B cell (primary cell): ENCODE data around the gene CPNE4. TPM values are rescaled to one million over a fixed set of nuclear protein-coding genes. Genes with fewer than 3 reads are reported as not detected.

Source experiments
- ATAC-seq: fragments of 200-7000 bp; cut with Tn5 transposase; one replicate; pipeline ENCODE4 v1.10.0; 2021; ENCODE audit warnings: low read depth, mild to moderate bottlenecking, moderate number of reproducible peaks, moderate library complexity
- CTCF ChIA-PET: fragments of 350-600 bp; sonication (Branson Sonifier 250); formaldehyde crosslinking; loops from one replicate; lab custom pipeline; 2021; ENCODE audit warnings: antibody characterized with exemption, inconsistent platforms; lab: Charles Lee
- POLR2A ChIA-PET: fragments of 350-600 bp; sonication (Branson Sonifier 250); formaldehyde crosslinking; loops from one replicate; lab custom pipeline; 2021; ENCODE audit warnings: antibody characterized with exemption; lab: Charles Lee
- DNase-seq: peaks from one replicate; pipeline ENCODE4 v3.0.0; 2013
- H2AFZ ChIP-seq: 2 replicates; pipeline ENCODE4 v1.6.1; 2012; ENCODE audit warnings: mild to moderate bottlenecking, low read depth, low read length; ENCODE audit not compliant: insufficient read depth, poor library complexity, severe bottlenecking
- H3K27ac ChIP-seq, 2 donors: 1 replicate in 1 of 2; 2 replicates in 1 of 2; pipeline ENCODE4 v1.5.1; 2012 to 2013; ENCODE audit warnings: low read length in 2 of 2, mild to moderate bottlenecking in 2 of 2, moderate library complexity in 1 of 2
- H3K27me3 ChIP-seq, 4 experiments: fragments of 200-600 bp in 1 of 4; sonication (generic) in 1 of 4; replicated peaks in 1 of 4; 1 replicate in 2 of 4; 2 replicates in 2 of 4; pipeline versions ENCODE4 v1.6.1 to v1.7.0; 2013 to 2016; ENCODE audit warnings: low read length in 3 of 4, mild to moderate bottlenecking in 2 of 4, mixed read lengths in 1 of 4, moderate library complexity in 1 of 4; ENCODE audit not compliant: insufficient read depth in 4 of 4, control insufficient read depth in 3 of 4; ENCODE audit errors: control extremely low read depth in 1 of 4
- H3K36me3 ChIP-seq, 2 experiments: replicated peaks in 1 of 2; 1 replicate in 1 of 2; 2 replicates in 1 of 2; pipeline versions ENCODE4 v1.6.1 to v1.7.1; 2013; ENCODE audit warnings: low read length in 1 of 2; ENCODE audit not compliant: insufficient read depth in 2 of 2, control insufficient read depth in 1 of 2; ENCODE audit errors: control extremely low read depth in 1 of 2, extremely low read depth in 1 of 2
- H3K4me1 ChIP-seq, 2 donors: fragments of 200-600 bp in 1 of 2; sonication (generic) in 1 of 2; 1 replicate in 1 of 2; 2 replicates in 1 of 2; pipeline versions ENCODE4 v1.5.1 to v1.6.1; 2013 to 2017; ENCODE audit warnings: low read length in 2 of 2; ENCODE audit not compliant: control insufficient read depth in 2 of 2, insufficient read depth in 2 of 2
- H3K4me2 ChIP-seq: replicated peaks from 2 replicates; pipeline ENCODE3; 2012; ENCODE audit warnings: mild to moderate bottlenecking, low read depth, low read length; ENCODE audit not compliant: poor library complexity, severe bottlenecking
- H3K4me3 ChIP-seq, 5 experiments: fragments of 200-600 bp in 1 of 5; sonication (generic) in 1 of 5; 1 replicate in 3 of 5; 2 replicates in 2 of 5; pipeline versions ENCODE4 v1.5.1 to v1.7.0; 2011 to 2016; ENCODE audit warnings: low read length in 4 of 5, mild to moderate bottlenecking in 4 of 5, low read depth in 2 of 5, control low read depth in 1 of 5, moderate library complexity in 1 of 5; ENCODE audit not compliant: insufficient read depth in 1 of 5; ENCODE audit errors: control extremely low read depth in 1 of 5, extremely low read depth in 1 of 5
- H3K79me2 ChIP-seq: fragments of 200-600 bp; sonication (generic); one replicate; pipeline ENCODE4 v1.6.0; 2016; ENCODE audit warnings: low read length; ENCODE audit not compliant: control insufficient read depth, insufficient read depth
- H3K9ac ChIP-seq: fragments of 200-600 bp; sonication (generic); 2 replicates; pipeline ENCODE4 v1.6.1; 2017; ENCODE audit warnings: mild to moderate bottlenecking, low read length, moderate library complexity
- H3K9me3 ChIP-seq, 3 donors: one replicate each; pipeline versions ENCODE4 v1.6.1 to v1.7.1; 2013; ENCODE audit warnings: low read length in 2 of 3; ENCODE audit not compliant: control insufficient read depth in 2 of 3, insufficient read depth in 1 of 3; ENCODE audit errors: control extremely low read depth in 1 of 3
- H4K20me1 ChIP-seq: 2 replicates; pipeline ENCODE4 v1.6.0; 2012; ENCODE audit warnings: mild to moderate bottlenecking, low read length; ENCODE audit not compliant: insufficient read depth, control insufficient read depth, poor library complexity, severe bottlenecking
- H3K27ac Mint-ChIP-seq: one replicate; pipeline ENCODE4 v1.8.0; 2021; ENCODE audit warnings: mixed read lengths
- H3K27me3 Mint-ChIP-seq: one replicate; pipeline ENCODE4 v1.8.0; 2021; ENCODE audit warnings: mixed read lengths
- H3K4me1 Mint-ChIP-seq: one replicate; pipeline ENCODE4 v1.8.0; 2021; ENCODE audit warnings: mixed read lengths
- H3K4me3 Mint-ChIP-seq: one replicate; pipeline ENCODE4 v1.8.0; 2021; ENCODE audit warnings: mixed read lengths
- H3K9me3 Mint-ChIP-seq: one replicate; pipeline ENCODE4 v1.8.0; 2022; ENCODE audit warnings: mixed read lengths; ENCODE audit not compliant: insufficient read depth
- EZH2 ChIP-seq: IDR thresholded peaks from 2 replicates; pipeline ENCODE4 v1.6.1; 2012; ENCODE audit warnings: borderline replicate concordance, low read depth, mild to moderate bottlenecking, moderate library complexity, low read length; ENCODE audit not compliant: insufficient read depth, poor library complexity, severe bottlenecking
- WGBS: methylation state at CpG from one replicate; pipeline ENCODE4 v1.1.5; 2013; ENCODE audit warnings: missing lambda C conversion rate; ENCODE audit not compliant: insufficient coverage; 5-methylcytosine and 5-hydroxymethylcytosine counted together
- intact Hi-C: fragments of 100-400 bp; cut with micrococcal nuclease; formaldehyde crosslinking; loops from one replicate; pipeline ENCODE4 v1.10.0; 2022
- polyA plus RNA-seq: library from polyadenylated mRNA; depleted of rRNA; stranded (reverse); fragments of >200 nt; gene quantifications from 2 replicates; pipeline ENCODE4 v1.2.3, GENCODE V29; 2012
- total RNA-seq, 2 donors: library from RNA; stranded (reverse); fragments of 120-200 nt in 1 of 2; gene quantifications; 1 replicate in 1 of 2; 2 replicates in 1 of 2; pipeline versions ENCODE4 v1.2.3 to v1.2.4, GENCODE V29; 2013 to 2022
- TF ChIP-seq, protein P1 (sequence below): fragments of 200-600 bp; IDR thresholded peaks from one replicate; pipeline ENCODE4 v1.8.0; 2022; ENCODE audit warnings: antibody characterized with exemption, mild to moderate bottlenecking

The CPNE4 gene
- total and polyA plus RNA-seq, 2 donors (not counting 1 experiment from before 2014, with no cell fraction given): not detected

DNA sequence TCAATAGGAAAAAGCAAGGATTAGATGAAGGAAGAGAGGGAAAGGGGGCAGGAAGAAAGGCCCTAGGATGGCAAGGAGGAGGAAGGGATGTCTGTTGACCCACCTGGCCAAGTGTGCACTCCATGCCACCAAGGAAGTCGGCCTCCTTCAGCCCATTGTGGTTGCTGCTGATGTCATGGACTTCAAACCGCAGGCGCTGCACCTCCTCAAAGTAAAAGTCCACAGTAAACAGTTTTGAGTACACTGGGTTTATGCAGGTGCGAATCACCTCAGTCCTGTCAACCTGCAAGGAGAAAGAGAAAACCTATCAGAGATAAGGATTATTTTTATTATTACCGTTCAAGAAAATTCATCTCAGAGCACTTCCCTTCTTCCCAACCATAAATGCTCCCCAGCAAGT, 311.5 kb downstream of the CPNE4 start:
- no peaks in the 10 kb centered on the region for H3K79me2 ChIP-seq
- no peak overlapping the region for H3K4me2 ChIP-seq
- H4K20me1 ChIP-seq: no peaks in the 10 kb centered on the region
- ChIA-PET POLR2A (no interaction called here), CTCF (no interaction called here)
- no peaks in the 10 kb centered on the region for H3K4me1 Mint-ChIP-seq
- no peak overlapping the region for H3K27ac ChIP-seq
- H3K9me3 ChIP-seq: no peaks in the 10 kb centered on the region
- no peaks in the 10 kb centered on the region for H3K4me1 ChIP-seq
- no peak overlapping the region for H3K27ac Mint-ChIP-seq
- no peak for ATAC-seq
- H3K4me3 Mint-ChIP-seq: no peak overlapping the region
- no peaks in the 10 kb centered on the region for H3K27me3 Mint-ChIP-seq
- TF ChIP-seq, protein P1, sequence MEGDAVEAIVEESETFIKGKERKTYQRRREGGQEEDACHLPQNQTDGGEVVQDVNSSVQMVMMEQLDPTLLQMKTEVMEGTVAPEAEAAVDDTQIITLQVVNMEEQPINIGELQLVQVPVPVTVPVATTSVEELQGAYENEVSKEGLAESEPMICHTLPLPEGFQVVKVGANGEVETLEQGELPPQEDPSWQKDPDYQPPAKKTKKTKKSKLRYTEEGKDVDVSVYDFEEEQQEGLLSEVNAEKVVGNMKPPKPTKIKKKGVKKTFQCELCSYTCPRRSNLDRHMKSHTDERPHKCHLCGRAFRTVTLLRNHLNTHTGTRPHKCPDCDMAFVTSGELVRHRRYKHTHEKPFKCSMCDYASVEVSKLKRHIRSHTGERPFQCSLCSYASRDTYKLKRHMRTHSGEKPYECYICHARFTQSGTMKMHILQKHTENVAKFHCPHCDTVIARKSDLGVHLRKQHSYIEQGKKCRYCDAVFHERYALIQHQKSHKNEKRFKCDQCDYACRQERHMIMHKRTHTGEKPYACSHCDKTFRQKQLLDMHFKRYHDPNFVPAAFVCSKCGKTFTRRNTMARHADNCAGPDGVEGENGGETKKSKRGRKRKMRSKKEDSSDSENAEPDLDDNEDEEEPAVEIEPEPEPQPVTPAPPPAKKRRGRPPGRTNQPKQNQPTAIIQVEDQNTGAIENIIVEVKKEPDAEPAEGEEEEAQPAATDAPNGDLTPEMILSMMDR: no peak
- no peak for TF ChIP-seq EZH2
- H3K4me3 ChIP-seq: no peak overlapping the region
- peaks cover 0 to 2% (median 0%) of the 10 kb centered on the region in 4 experiments for H3K27me3 ChIP-seq
- no peaks in the 10 kb centered on the region for H3K9me3 Mint-ChIP-seq
- DNase-seq: no peak
- H3K36me3 ChIP-seq: no peaks in the 10 kb centered on the region
- WGBS: 95% methylated on average over 3 of the region's 5 CpGs
- intact Hi-C loops: no loop called here
- H3K9ac ChIP-seq: no peak overlapping the region
- no peak overlapping the region for H2AFZ ChIP-seq

DNA sequence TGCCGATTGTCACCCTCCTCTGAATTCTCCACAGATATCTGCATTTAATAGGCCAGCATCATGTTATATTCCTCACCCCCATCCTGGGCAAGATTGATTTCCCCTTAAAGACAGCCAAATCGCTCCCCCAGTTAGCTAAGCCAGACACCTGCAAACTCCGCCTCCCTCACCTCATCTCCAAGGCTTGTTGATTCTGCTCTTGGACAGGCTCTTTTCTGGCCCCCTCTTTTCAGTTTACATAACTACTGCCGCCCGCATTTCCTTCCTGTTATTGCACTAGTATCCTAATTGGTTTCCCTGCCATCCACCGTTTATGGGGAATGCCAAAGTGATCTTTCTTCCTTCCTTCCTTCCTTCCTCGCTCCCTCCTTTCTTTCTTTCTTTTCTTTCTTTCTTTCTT, 317.3 kb downstream of the CPNE4 start:
- Mint-ChIP-seq H3K9me3 (no peaks in the 10 kb centered on the region), H3K4me3 (no peak overlapping the region), H3K27me3 (no peaks in the 10 kb centered on the region), H3K27ac (no peak overlapping the region), H3K4me1 (no peaks in the 10 kb centered on the region)
- CTCF ChIA-PET: interaction anchor here (0.7 kb wide), 1 partner anchor 15 kb away, joined by 4 read pairs; no protein-coding TSS in a partner anchor
- Histone ChIP-seq H3K4me2 (no peak overlapping the region), H3K9me3 (no peaks in the 10 kb centered on the region), H3K4me1 (no peaks in the 10 kb centered on the region), H3K4me3 (no peak overlapping the region), H3K27ac (no peak overlapping the region), H3K9ac (no peak overlapping the region), H4K20me1 (no peaks in the 10 kb centered on the region), H3K27me3 (no peaks in the 10 kb centered on the region), H3K36me3 (no peaks in the 10 kb centered on the region), H2AFZ (no peak overlapping the region), H3K79me2 (no peaks in the 10 kb centered on the region)
- ATAC-seq (no peak), DNase-seq (no peak)
- POLR2A ChIA-PET: no interaction called here
- no peak for TF ChIP-seq EZH2
- TF ChIP-seq, protein P1: no peak
- intact Hi-C loops: no loop called here
- WGBS: 75% methylated on average over 6 of the region's 7 CpGs
